ENCODE data around the gene GOLGA6D. TPM values are rescaled to one million over a fixed set of nuclear protein-coding genes. Genes with fewer than 3 reads are reported as not detected.
"Not testable (repeated sequence)": the region's sequence is repeated elsewhere in the genome, so short reads cannot be mapped to it uniquely, and the experiment has no call there.

GOLGA6D gene
- total RNA-seq, 2 donors from 2014 or later, result not detected

GRCh38 chr15:75335313-75335704 is 52.7 kb downstream of the GOLGA6D start:
- no peak for TF ChIP-seq CTCF (IDR thresholded peaks at IDR 0.05)
- Histone ChIP-seq H3K4me3 (peak overlapping the region; percentile 75), H3K9me3 (no peaks in the 10 kb centered on the region), H3K4me1 (no peaks in the 10 kb centered on the region), H3K27me3 (no peaks in the 10 kb centered on the region), H3K9ac (ENCODE audit: low read depth in 2 of 2, low read length in 2 of 2) (no peak overlapping the region), H3K27ac (no peak overlapping the region), H3K36me3 (no peaks in the 10 kb centered on the region)
- no peak for DNase-seq
- intact Hi-C loops (cut with DNase I), result no loop called here

- DNase-seq, result peak; percentile 98
- Histone ChIP-seq H3K9me3 (no peaks in the 10 kb centered on the region), H3K27me3 (no peaks in the 10 kb centered on the region), H3K36me3 (no peaks in the 10 kb centered on the region), H3K4me1 (no peaks in the 10 kb centered on the region), H3K4me3 (peak within 1 kb of the TSS; percentile 75), H3K9ac (ENCODE audit: low read depth in 2 of 2, low read length in 2 of 2) (peak within 1 kb of the TSS; percentile 64 to 75), H3K27ac (no peak within 1 kb of the TSS)
- no peak for TF ChIP-seq CTCF (IDR thresholded peaks at IDR 0.05)
- intact Hi-C loops (cut with DNase I), result no loop called here
Measured at GRCh38 chr15:75335705-75336355, 53.2 kb downstream of the GOLGA6D start, which contains the start of gene COMMD4. COMMD4 (plus strand) TSS chr15:75336063; CDS start chr15:75336090, 27 bp downstream.

GRCh38 chr15:75338661-75339240 is 56.1 kb downstream of the GOLGA6D start:
- intact Hi-C loops (cut with DNase I), result no loop called here
- no peak overlapping the region for H3K9ac ChIP-seq (ENCODE audit: low read depth in 2 of 2, low read length in 2 of 2)
- no peak overlapping the region for H3K4me3 ChIP-seq
- H3K27ac ChIP-seq, result no peak overlapping the region
- H3K4me1 ChIP-seq, result no peaks in the 10 kb centered on the region
- no peaks in the 10 kb centered on the region for H3K27me3 ChIP-seq
- DNase-seq, result no peak
- H3K36me3 ChIP-seq, result no peaks in the 10 kb centered on the region
- no peak for TF ChIP-seq CTCF (IDR thresholded peaks at IDR 0.05)
- no peaks in the 10 kb centered on the region for H3K9me3 ChIP-seq

- no peaks in the 10 kb centered on the region for H3K4me1 ChIP-seq
- H3K36me3 ChIP-seq, result no peaks in the 10 kb centered on the region
- no peak overlapping the region for H3K27ac ChIP-seq
- no peak for TF ChIP-seq CTCF (IDR thresholded peaks at IDR 0.05)
- intact Hi-C loops (cut with DNase I), result no loop called here
- H3K27me3 ChIP-seq, result no peaks in the 10 kb centered on the region
- no peak overlapping the region for H3K9ac ChIP-seq (ENCODE audit: low read depth in 2 of 2, low read length in 2 of 2)
- DNase-seq, result no peak
- H3K4me3 ChIP-seq, result no peak overlapping the region
- no peaks in the 10 kb centered on the region for H3K9me3 ChIP-seq
Measured at GRCh38 chr15:75339531-75340240, 57.1 kb downstream of the GOLGA6D start.

GRCh38 chr15:75342221-75342620 is 59.6 kb downstream of the GOLGA6D start:
- TF ChIP-seq CTCF (IDR thresholded peaks at IDR 0.05), result no peak
- H3K9me3 ChIP-seq, result no peaks in the 10 kb centered on the region
- intact Hi-C loops (cut with DNase I), result no loop called here
- H3K36me3 ChIP-seq, result no peaks in the 10 kb centered on the region
- H3K27ac ChIP-seq, result no peak overlapping the region
- no peak overlapping the region for H3K4me3 ChIP-seq
- no peaks in the 10 kb centered on the region for H3K27me3 ChIP-seq
- H3K9ac ChIP-seq (ENCODE audit: low read depth in 2 of 2, low read length in 2 of 2), result no peak overlapping the region
- DNase-seq, result no peak
- H3K4me1 ChIP-seq, result no peaks in the 10 kb centered on the region

- H3K4me1 ChIP-seq; DNase-seq; intact Hi-C loops (cut with DNase I); H3K4me3 ChIP-seq; H3K9me3 ChIP-seq; H3K9ac ChIP-seq (ENCODE audit: low read depth in 2 of 2, low read length in 2 of 2); H3K27me3 ChIP-seq; H3K36me3 ChIP-seq; H3K27ac ChIP-seq: not testable (repeated sequence)
Measured at GRCh38 chr15:75343953-75344352, 61.3 kb downstream of the GOLGA6D start.
